PC-9 (cell line): ENCODE data around the gene EXT2. TPM values are rescaled to one million over a fixed set of nuclear protein-coding genes. Genes with fewer than 3 reads are reported as not detected.

ENCODE experiments used
- BruUV-seq: library from RNA; stranded (reverse); fragments of 400-500 nt; replicated peaks from 2 replicates; lab custom pipeline; 2021; lab: Mats Ljungman, UMichigan
- CTCF ChIA-PET: fragments of 300-600 bp; sonication (Branson Sonifier 250); formaldehyde crosslinking; loops from one replicate; lab custom pipeline; 2022; ENCODE audit warnings: antibody characterized with exemption; lab: Charles Lee
- POLR2A ChIA-PET: fragments of 300-600 bp; sonication (Branson Sonifier 250); formaldehyde crosslinking; loops from one replicate; lab custom pipeline; 2022; ENCODE audit warnings: antibody characterized with exemption; ENCODE audit not compliant: unreplicated experiment; lab: Charles Lee
- DNase-seq, 2 experiments: peaks; one replicate each; pipeline versions ENCODE4 v3.0.0 to v3.0.0-alpha.2; 2015 to 2022; ENCODE audit warnings: mixed read lengths in 1 of 2
- H2AFZ ChIP-seq: fragments of 200-600 bp; sonication (generic); 2 replicates; pipeline ENCODE4 v1.8.1; 2017; ENCODE audit warnings: antibody characterized with exemption
- H3F3A ChIP-seq: fragments of 200-600 bp; sonication (generic); 2 replicates; pipeline ENCODE4 v1.8.1; 2017; ENCODE audit warnings: antibody characterized with exemption, mild to moderate bottlenecking, low read depth; ENCODE audit not compliant: insufficient read depth
- H3K27ac ChIP-seq: fragments of 200-600 bp; sonication (generic); 2 replicates; pipeline ENCODE4 v1.6.1; 2016; ENCODE audit warnings: mixed run types
- H3K27me3 ChIP-seq: fragments of 200-600 bp; sonication (generic); 2 replicates; pipeline ENCODE4 v1.6.1; 2016; ENCODE audit warnings: low read depth, mixed run types; ENCODE audit not compliant: insufficient read depth
- H3K36me3 ChIP-seq: fragments of 200-600 bp; sonication (generic); 2 replicates; pipeline ENCODE4 v1.6.1; 2016; ENCODE audit warnings: low read depth, mixed run types
- H3K4me1 ChIP-seq: fragments of 200-600 bp; sonication (generic); replicated peaks from 2 replicates; pipeline ENCODE4 v1.6.1; 2016; ENCODE audit warnings: mixed run types; ENCODE audit not compliant: insufficient read depth
- H3K4me2 ChIP-seq: fragments of 200-600 bp; sonication (generic); 2 replicates; pipeline ENCODE4 v1.6.1; 2017; ENCODE audit warnings: mixed run types
- H3K4me3 ChIP-seq: fragments of 200-600 bp; sonication (generic); 2 replicates; pipeline ENCODE4 v1.6.1; 2016; ENCODE audit warnings: mixed run types
- H3K79me2 ChIP-seq: fragments of 200-600 bp; sonication (generic); 2 replicates; pipeline ENCODE4 v1.6.1; 2017; ENCODE audit warnings: low read depth, mixed run types
- H3K9me2 ChIP-seq: fragments of 200-600 bp; sonication (generic); 2 replicates; pipeline ENCODE4 v1.8.1; 2017; ENCODE audit warnings: mild to moderate bottlenecking; ENCODE audit not compliant: insufficient read depth
- H3K9me3 ChIP-seq: fragments of 200-600 bp; sonication (generic); 2 replicates; pipeline ENCODE4 v1.8.1; 2016; ENCODE audit warnings: low read depth; ENCODE audit not compliant: insufficient read depth
- H4K20me1 ChIP-seq: fragments of 200-600 bp; sonication (generic); 2 replicates; pipeline ENCODE4 v1.8.1; 2017; ENCODE audit not compliant: insufficient read depth
- CTCF ChIP-seq: fragments of 200-600 bp; sonication (generic); conservative IDR thresholded peaks from 2 replicates; pipeline ENCODE4 v1.6.1; 2017; ENCODE audit warnings: mixed run types, antibody characterized with exemption, mild to moderate bottlenecking, moderate library complexity
- EZH2 ChIP-seq: fragments of 200-600 bp; sonication (generic); IDR thresholded peaks from 2 replicates; pipeline ENCODE4 v1.8.0; 2017; ENCODE audit warnings: antibody characterized with exemption, low read depth
- intact Hi-C: fragments of 100-400 bp; cut with micrococcal nuclease; formaldehyde crosslinking; loops from one replicate; pipeline ENCODE4 v1.10.0; 2022; ENCODE audit not compliant: unreplicated experiment
- total RNA-seq: library from RNA; stranded (reverse); gene quantifications from 2 replicates; pipeline ENCODE4 v1.2.3, GENCODE V29; 2021

EXT2 gene
- total RNA-seq, 1 experiment from 2014 or later: 72.4 TPM

GRCh38 chr11:44138286-44138685 lies 42.8 kb downstream of the EXT2 start:
- Histone ChIP-seq H3K9me3 (no peaks in the 10 kb centered on the region), H3F3A (peaks cover 12% of the 10 kb centered on the region), H3K36me3 (no peaks in the 10 kb centered on the region), H3K4me3 (no peak overlapping the region), H4K20me1 (peaks cover 16% of the 10 kb centered on the region), H3K79me2 (no peaks in the 10 kb centered on the region), H3K4me1 (peaks cover 13% of the 10 kb centered on the region), H3K9me2 (no peaks in the 10 kb centered on the region), H3K27me3 (no peaks in the 10 kb centered on the region), H3K27ac (no peak overlapping the region), H3K4me2 (no peak overlapping the region), H2AFZ (no peak overlapping the region)
- no peak for DNase-seq
- POLR2A ChIA-PET: no interaction called here
- TF ChIP-seq EZH2 (no peak), CTCF (no peak)
- no TSS peak for BruUV-seq
- CTCF ChIA-PET: no interaction called here
- intact Hi-C loops: no loop called here

GRCh38 chr11:44138980-44139379 lies 43.5 kb downstream of the EXT2 start:
- H3F3A ChIP-seq: peaks cover 18% of the 10 kb centered on the region
- H3K27ac ChIP-seq: no peak overlapping the region
- H3K4me3 ChIP-seq: no peak overlapping the region
- no peak overlapping the region for H3K4me2 ChIP-seq
- no peak for DNase-seq
- POLR2A ChIA-PET: no interaction called here
- H3K9me2 ChIP-seq: no peaks in the 10 kb centered on the region
- H3K79me2 ChIP-seq: no peaks in the 10 kb centered on the region
- H3K36me3 ChIP-seq: no peaks in the 10 kb centered on the region
- no TSS peak for BruUV-seq
- H3K4me1 ChIP-seq: peaks cover 18% of the 10 kb centered on the region
- no peak for TF ChIP-seq CTCF
- TF ChIP-seq EZH2: no peak
- H3K27me3 ChIP-seq: no peaks in the 10 kb centered on the region
- peaks cover 21% of the 10 kb centered on the region for H4K20me1 ChIP-seq
- CTCF ChIA-PET: interaction anchor here (0.7 kb wide), 1 partner anchor 18 kb away, joined by 4 read pairs; no protein-coding TSS in a partner anchor
- no peak overlapping the region for H2AFZ ChIP-seq
- H3K9me3 ChIP-seq: no peaks in the 10 kb centered on the region
- intact Hi-C loops: no loop called here

- peaks cover 26% of the 10 kb centered on the region for H3K4me1 ChIP-seq
- no peaks in the 10 kb centered on the region for H3K9me2 ChIP-seq
- H4K20me1 ChIP-seq: peaks cover 21% of the 10 kb centered on the region
- H3K4me2 ChIP-seq: no peak overlapping the region
- H3K27ac ChIP-seq: no peak overlapping the region
- DNase-seq: no peak
- no peaks in the 10 kb centered on the region for H3K79me2 ChIP-seq
- no peaks in the 10 kb centered on the region for H3K27me3 ChIP-seq
- TF ChIP-seq EZH2: no peak
- TF ChIP-seq CTCF: no peak
- no peak overlapping the region for H3K4me3 ChIP-seq
- no TSS peak for BruUV-seq
- H3K36me3 ChIP-seq: no peaks in the 10 kb centered on the region
- CTCF ChIA-PET: interaction anchor here (0.7 kb wide), 1 partner anchor 19 kb away, joined by 4 read pairs; no protein-coding TSS in a partner anchor
- POLR2A ChIA-PET: no interaction called here
- intact Hi-C loops: loop anchor here (5.0 kb wide), 1 partner anchor 148 kb away; no protein-coding TSS in a partner anchor
- no peaks in the 10 kb centered on the region for H3K9me3 ChIP-seq
- peaks cover 24% of the 10 kb centered on the region for H3F3A ChIP-seq
- H2AFZ ChIP-seq: no peak overlapping the region
Observed at GRCh38 chr11:44139565-44140330, 44.3 kb downstream of the EXT2 start.
